GM10266 (cell line): ENCODE data around the gene UBR2.
"Not testable (repeated sequence)": the region's sequence is repeated elsewhere in the genome, so short reads cannot be mapped to it uniquely, and the experiment has no call there.

Experiments
- DNase-seq: peaks from one replicate; pipeline ENCODE4 v3.0.0; 2012; ENCODE audit errors: extremely low spot score
- CTCF ChIP-seq: IDR thresholded peaks from 2 replicates; pipeline ENCODE4 v1.5.1; 2012; ENCODE audit warnings: mild to moderate bottlenecking, low read depth; ENCODE audit not compliant: control insufficient read depth, insufficient read depth; ENCODE audit errors: missing control alignments

UBR2 gene

GRCh38 chr6:42566614-42567208 lies 2.9 kb downstream of the UBR2 start:
- TF ChIP-seq CTCF, result no peak
- DNase-seq, result no peak

GRCh38 chr6:42567237-42567636 lies 3.4 kb downstream of the UBR2 start:
- not testable (repeated sequence) for DNase-seq

- no peak for TF ChIP-seq CTCF
- no peak for DNase-seq
These were observed 5.5 kb downstream of the UBR2 start for GRCh38 chr6:42569102-42570028.

- DNase-seq, result no peak
- TF ChIP-seq CTCF, result no peak
These were observed 7.9 kb downstream of the UBR2 start for GRCh38 chr6:42571611-42572342.

- DNase-seq, result no peak
These were observed 8.7 kb downstream of the UBR2 start for GRCh38 chr6:42572523-42572922.

GRCh38 chr6:42576538-42576937 lies 12.7 kb downstream of the UBR2 start:
- not testable (repeated sequence) for DNase-seq

More at GRCh38 chr6:42572523-42572922, 8.7 kb downstream of the UBR2 start:
- TF ChIP-seq CTCF, result no peak

GRCh38 chr6:42598300-42598699 lies 34.5 kb downstream of the UBR2 start:
- no peak for TF ChIP-seq CTCF
- DNase-seq, result no peak

- TF ChIP-seq CTCF, result no peak
- no peak for DNase-seq
These were observed 35.7 kb downstream of the UBR2 start for GRCh38 chr6:42599558-42599957.
